ENCODE results near the gene EHBP1L1.

Gene EHBP1L1

DNA sequence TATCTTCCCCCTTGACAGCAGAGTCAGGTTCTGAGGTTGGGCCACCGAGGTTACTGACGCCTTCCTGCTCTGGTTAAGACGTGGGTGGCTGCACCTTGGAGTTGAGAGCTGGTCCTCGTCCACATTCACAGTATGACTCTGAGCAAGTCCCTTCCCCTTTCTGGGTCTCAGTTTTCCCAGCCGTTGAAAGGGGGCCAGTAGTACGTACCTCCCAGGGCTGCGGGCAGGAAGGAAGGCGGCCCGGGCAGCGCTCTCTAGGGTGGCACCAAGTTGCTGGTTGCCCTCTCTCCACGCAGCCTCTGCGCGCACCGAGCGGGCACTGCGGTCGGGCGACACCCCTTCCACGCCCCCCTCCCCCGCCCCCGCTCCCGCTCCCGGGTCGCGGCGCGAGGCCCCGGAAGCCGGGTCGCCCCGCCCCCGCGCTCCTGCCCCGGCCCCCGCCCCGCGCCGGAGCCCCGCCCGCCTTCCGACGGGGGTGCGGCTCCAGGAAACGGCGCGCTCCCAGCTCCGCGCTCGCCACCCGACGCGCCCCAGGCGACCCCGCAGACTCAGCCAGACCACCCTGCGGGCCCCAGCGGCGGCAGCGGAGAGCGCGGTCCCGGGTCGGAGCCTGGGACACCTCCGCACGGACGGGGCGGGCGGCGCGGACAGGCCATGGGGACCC is at the start of gene EHBP1L1:
EHBP1L1 (plus strand) TSS at position 486 of the 664 bp plus-strand sequence. CDS start 250 bp downstream, outside the sequence.
- in situ Hi-C loops (cut with HindIII; ENCODE audit: low sequenced_read_pairs): no loop called here

- in situ Hi-C loops (cut with HindIII; ENCODE audit: low sequenced_read_pairs): no loop called here
Measured at GRCh38 chr11:65526744-65527143, 49.1 kb upstream of the EHBP1L1 start.

- in situ Hi-C loops (cut with HindIII; ENCODE audit: low sequenced_read_pairs): no loop called here
Measured at GRCh38 chr11:65528819-65529350, 47.0 kb upstream of the EHBP1L1 start.

DNA sequence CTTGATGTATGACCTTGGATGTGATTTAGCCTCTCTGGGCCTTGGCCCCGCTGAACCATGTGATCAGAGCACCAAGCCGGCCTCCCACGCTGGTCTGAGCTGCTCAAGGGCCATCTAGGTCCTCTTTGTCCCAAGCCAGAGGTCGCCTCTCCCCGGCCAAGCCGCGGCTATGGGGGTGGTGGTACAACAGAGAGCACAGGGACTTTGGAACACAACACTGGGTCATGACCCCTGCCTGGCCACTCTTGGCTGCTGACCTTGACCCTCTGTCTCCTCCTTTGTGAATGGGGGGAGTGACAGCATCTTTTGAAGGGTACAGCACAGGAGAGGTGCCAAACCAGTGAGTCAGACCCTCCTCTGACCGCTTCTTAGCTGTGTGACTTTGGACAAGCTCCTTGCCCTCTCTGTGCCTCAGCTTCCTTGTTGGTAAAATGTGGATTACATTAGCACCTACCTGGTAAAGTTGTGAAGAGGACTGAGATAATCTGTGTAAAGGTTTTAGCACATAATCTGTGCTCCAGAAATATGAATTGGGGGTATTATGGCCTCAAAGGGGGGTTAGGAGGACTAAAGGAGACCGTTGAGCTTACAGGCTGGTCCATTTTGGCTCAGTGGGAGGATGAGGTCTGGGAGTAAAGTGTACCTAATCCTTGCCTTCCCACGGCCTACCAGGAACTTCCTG is 46.2 kb upstream of the EHBP1L1 start:
- in situ Hi-C loops (cut with HindIII; ENCODE audit: low sequenced_read_pairs): no loop called here

GRCh38 chr11:65530157-65530496 is 45.7 kb upstream of the EHBP1L1 start:
- in situ Hi-C loops (cut with HindIII; ENCODE audit: low sequenced_read_pairs): no loop called here

DNA sequence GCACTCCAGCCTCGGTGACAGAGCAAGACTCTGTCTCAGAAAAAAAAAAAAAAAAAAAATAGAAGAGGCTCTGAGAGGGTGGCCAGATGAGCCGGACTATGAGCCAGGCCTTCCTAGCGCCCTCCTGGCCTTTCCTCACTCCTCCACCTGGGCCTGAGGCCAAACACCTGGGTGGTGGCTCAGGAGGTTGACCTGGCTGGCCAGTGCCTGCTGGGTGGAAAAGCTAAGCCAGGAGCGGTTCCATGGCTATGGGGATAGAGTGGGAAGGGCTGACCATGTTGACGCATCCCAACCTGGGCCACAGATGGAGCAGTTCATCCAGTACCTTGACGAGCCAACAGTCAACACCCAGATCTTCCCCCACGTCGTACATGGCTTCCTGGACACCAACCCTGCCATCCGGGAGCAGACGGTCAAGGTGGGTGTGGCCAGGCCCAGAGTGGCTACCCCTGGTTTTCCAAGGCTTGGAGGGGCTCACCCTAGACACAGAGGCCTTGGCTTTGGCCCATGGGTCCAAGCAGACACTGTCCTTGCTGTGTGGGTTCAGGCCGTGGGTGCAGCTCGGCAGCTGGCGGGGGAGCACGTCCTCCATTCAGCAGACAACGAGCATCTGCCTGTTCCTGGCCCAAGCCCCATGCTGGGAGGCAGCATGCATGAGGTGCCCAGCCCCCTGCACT is 43.3 kb upstream of the EHBP1L1 start:
- in situ Hi-C loops (cut with HindIII; ENCODE audit: low sequenced_read_pairs): no loop called here

GRCh38 chr11:65535102-65535501 is 40.8 kb upstream of the EHBP1L1 start:
- in situ Hi-C loops (cut with HindIII; ENCODE audit: low sequenced_read_pairs): no loop called here

DNA sequence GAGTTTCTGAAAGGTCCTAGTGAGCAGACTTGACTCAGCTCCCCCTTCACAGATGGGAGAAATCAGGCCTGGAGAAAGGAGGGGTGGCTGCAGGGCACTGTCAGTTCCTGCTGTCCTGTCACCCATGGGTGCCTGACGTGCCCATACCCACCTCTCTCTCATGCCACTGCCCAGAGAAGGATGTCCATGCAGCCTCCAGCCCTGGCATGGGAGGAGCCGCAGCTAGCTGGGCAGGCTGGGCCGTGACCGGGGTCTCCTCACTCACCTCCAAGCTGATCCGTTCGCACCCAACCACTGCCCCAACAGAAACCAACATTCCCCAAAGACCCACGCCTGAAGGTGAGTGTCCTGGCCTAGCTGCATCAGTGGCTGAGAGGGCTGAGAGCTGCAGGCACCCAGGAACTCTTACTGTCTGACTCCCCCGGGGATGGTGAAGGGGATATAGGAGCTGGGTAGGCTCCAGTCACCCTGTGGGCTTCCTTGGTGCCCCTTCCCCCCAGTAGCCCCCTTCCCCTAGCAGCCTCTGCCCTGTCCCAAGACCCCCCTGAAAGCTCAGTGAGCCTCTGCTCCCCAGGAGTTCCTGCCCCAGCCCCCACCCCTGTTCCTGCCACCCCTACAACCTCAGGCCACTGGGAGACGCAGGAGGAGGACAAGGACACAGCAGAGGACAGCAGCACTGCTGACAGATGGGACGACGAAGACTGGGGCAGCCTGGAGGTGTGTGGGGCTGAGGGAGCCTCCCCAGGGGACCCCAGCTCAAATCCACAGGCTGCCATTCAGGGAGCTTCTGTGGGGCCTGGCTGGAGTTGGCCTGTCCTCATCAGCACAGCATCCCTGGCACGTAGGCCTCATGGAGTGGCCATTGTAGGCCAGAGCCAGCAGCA is 39.2 kb upstream of the EHBP1L1 start:
- in situ Hi-C loops (cut with HindIII; ENCODE audit: low sequenced_read_pairs): no loop called here

DNA sequence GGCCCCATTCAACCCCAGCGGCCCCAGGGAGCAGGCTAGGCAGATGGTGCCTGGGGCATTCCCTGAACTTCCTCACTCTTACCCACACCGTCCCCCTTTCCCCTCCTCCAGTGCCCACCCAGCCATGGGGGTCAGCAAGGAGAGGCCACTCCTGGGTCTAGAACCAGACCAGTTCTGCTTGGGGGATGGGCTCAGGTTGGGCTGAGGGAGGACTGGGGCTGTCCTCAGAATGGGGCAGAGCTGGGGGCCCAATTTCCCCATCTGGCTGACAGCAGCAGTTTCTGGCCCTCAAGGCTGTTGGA is 38.6 kb upstream of the EHBP1L1 start:
- in situ Hi-C loops (cut with HindIII; ENCODE audit: low sequenced_read_pairs): no loop called here

DNA sequence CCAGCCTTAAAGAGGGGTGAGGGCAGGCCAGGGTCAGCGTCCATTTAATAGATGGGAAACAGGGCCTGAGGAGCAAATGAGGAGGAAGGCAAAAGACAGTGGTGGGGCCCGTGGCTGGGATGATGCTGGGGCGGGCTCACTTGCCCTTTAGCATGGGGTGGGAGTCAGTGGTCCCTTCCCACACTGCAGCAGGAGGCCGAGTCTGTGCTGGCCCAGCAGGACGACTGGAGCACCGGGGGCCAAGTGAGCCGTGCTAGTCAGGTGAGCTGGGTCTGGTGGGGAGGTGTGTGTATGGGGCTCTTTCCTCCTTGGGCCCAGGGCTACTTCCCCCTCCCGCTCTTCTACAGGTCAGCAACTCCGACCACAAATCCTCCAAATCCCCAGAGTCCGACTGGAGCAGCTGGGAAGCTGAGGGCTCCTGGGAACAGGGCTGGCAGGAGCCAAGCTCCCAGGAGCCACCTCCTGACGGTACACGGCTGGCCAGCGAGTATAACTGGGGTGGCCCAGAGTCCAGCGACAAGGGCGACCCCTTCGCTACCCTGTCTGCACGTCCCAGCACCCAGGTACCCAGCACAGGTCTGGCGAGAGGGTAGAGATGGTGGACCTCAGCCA is 38.1 kb upstream of the EHBP1L1 start:
- in situ Hi-C loops (cut with HindIII; ENCODE audit: low sequenced_read_pairs): no loop called here

- in situ Hi-C loops (cut with HindIII; ENCODE audit: low sequenced_read_pairs): no loop called here
Measured at GRCh38 chr11:65538232-65538914, 37.5 kb upstream of the EHBP1L1 start.

GRCh38 chr11:65538915-65539743 is 36.7 kb upstream of the EHBP1L1 start:
- in situ Hi-C loops (cut with HindIII; ENCODE audit: low sequenced_read_pairs): no loop called here

- in situ Hi-C loops (cut with HindIII; ENCODE audit: low sequenced_read_pairs): loop anchor here (5.0 kb wide), 1 partner anchor 62 kb away; no protein-coding TSS in a partner anchor
Measured at GRCh38 chr11:65539744-65540289, 36.0 kb upstream of the EHBP1L1 start.

DNA sequence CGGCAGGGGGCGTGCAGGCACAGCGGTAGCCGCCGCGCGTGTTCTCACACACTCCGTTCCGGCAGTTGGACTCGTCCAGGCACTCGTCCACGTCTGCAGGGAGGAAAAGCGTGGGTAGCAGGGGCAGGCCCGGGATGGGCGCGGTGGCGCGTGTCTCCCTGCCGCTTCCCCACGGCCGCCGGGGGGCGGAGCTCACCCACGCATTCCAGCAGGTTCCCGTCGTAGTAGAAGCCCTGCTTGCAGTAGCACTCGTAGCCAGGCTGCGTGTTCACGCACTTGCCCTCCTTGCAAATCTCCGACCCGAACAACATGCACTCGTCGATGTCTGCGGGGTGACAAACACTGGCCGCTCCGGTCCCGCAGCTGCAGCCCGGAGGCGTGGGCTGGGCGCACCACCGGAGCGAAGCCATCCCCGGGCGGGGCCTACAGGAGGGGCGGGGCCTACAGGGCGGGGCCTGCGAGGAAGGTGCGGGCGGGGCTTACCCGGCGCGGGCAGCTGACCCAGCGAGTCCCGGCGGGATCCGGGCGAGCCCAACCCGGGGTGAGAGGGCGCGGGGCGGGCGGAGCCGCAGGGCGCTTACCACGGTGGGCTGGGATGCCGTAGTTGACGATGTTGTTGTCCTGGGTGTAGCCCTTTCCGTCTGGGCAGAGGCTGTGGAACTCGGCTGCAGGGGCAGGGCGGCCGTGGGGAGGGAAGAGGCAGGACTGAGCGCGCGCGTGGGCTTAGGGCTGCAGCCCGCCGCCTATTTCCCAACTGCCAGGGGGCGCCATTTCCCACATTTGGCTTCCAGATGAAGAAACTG is 35.4 kb upstream of the EHBP1L1 start:
- in situ Hi-C loops (cut with HindIII; ENCODE audit: low sequenced_read_pairs): loop anchor here (5.0 kb wide), 1 partner anchor 62 kb away; no protein-coding TSS in a partner anchor

- in situ Hi-C loops (cut with HindIII; ENCODE audit: low sequenced_read_pairs): loop anchor here (5.0 kb wide), 1 partner anchor 61 kb away; no protein-coding TSS in a partner anchor
Measured at GRCh38 chr11:65541093-65541982, 34.5 kb upstream of the EHBP1L1 start.

GRCh38 chr11:65542738-65543390 is 33.0 kb upstream of the EHBP1L1 start:
- in situ Hi-C loops (cut with HindIII; ENCODE audit: low sequenced_read_pairs): loop anchor here (5.0 kb wide), 1 partner anchor 59 kb away; no protein-coding TSS in a partner anchor

Data from endothelial cell of hepatic sinusoid (primary cell).